ENCODE measurements around the gene AUTS2.

DNA sequence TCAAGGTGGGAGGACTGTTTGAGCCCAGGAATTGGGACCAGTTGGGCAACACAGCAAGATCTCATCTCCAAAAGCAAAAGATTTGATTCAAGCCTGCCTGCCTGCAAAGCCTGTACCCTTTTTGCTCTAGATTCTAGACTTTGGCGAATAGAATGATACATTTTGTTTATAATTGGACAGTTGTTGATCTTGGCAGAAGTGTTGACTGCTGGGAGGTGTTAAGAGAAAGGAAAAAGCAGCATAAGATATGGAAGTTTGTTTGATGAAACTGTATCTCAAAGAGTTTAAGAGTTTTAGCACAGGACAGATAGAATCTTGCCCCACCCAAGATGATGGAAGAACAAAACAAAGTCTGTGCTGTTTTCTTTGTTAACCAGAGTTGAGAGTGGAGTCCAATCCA is 224.1 kb downstream of the AUTS2 start:
- TF ChIP-seq, protein P1, sequence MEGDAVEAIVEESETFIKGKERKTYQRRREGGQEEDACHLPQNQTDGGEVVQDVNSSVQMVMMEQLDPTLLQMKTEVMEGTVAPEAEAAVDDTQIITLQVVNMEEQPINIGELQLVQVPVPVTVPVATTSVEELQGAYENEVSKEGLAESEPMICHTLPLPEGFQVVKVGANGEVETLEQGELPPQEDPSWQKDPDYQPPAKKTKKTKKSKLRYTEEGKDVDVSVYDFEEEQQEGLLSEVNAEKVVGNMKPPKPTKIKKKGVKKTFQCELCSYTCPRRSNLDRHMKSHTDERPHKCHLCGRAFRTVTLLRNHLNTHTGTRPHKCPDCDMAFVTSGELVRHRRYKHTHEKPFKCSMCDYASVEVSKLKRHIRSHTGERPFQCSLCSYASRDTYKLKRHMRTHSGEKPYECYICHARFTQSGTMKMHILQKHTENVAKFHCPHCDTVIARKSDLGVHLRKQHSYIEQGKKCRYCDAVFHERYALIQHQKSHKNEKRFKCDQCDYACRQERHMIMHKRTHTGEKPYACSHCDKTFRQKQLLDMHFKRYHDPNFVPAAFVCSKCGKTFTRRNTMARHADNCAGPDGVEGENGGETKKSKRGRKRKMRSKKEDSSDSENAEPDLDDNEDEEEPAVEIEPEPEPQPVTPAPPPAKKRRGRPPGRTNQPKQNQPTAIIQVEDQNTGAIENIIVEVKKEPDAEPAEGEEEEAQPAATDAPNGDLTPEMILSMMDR (IDR thresholded peaks at IDR 0.05; ENCODE audit: insufficient read depth, low read length, poor library complexity, severe bottlenecking): no peak
- no peak for TF ChIP-seq EZH2phosphoT487 (conservative IDR thresholded peaks at IDR 0.05; ENCODE audit: low read length)

All from SU-DHL-6 (cell line).